Upper lobe of left lung (tissue), 4 donors: ENCODE measurements around the gene PTPRN2.

ENCODE experiments used
- CTCF ChIP-seq, 6 experiments: fragments of 450-650 bp in 4 of 6; fragments of 200-600 bp in 2 of 6; sonication (generic) in 2 of 6; IDR thresholded peaks; one replicate each; pipeline ENCODE4 v1.5.1; 2016 to 2019; ENCODE audit warnings: antibody characterized with exemption in 6 of 6
- POLR2A ChIP-seq, 4 donors: fragments of 450-650 bp; IDR thresholded peaks; one replicate each; pipeline ENCODE4 v1.5.1; 2016 to 2017; ENCODE audit warnings: antibody characterized with exemption in 4 of 4, mild to moderate bottlenecking in 2 of 4

- TF ChIP-seq CTCF (IDR thresholded peaks at IDR 0.05) (no peak), POLR2A (IDR thresholded peaks at IDR 0.05) (no peak)
These were observed 1046.9 kb downstream of the PTPRN2 start for GRCh38 chr7:157540606-157541294.
